ENCODE results near the gene C2orf81. TPM values are rescaled to one million over a fixed set of nuclear protein-coding genes. Genes with fewer than 3 reads are reported as not detected.
A peak's percentile ranks its signal among the peaks of the same experiment; 100 is the strongest.

Gene C2orf81
- total RNA-seq, 1 donor from 2014 or later: 0.82 TPM

- Histone ChIP-seq H3K36me3 (peaks cover 26% of the 10 kb centered on the region), H3K27me3 (ENCODE audit: low read depth) (no peaks in the 10 kb centered on the region), H3K4me3 (no peak overlapping the region), H3K4me1 (peaks cover 80% of the 10 kb centered on the region), H3K9me3 (replicated peaks) (no peaks in the 10 kb centered on the region), H3K27ac (replicated peaks) (no peak overlapping the region)
- no peak for DNase-seq
- TF ChIP-seq CTCF (IDR thresholded peaks at IDR 0.05; ENCODE audit: borderline replicate concordance): no peak
- intact Hi-C loops (cut with micrococcal nuclease): no loop called here
These were observed 43.4 kb downstream of the C2orf81 start for GRCh38 chr2:74378007-74378406.

DNA sequence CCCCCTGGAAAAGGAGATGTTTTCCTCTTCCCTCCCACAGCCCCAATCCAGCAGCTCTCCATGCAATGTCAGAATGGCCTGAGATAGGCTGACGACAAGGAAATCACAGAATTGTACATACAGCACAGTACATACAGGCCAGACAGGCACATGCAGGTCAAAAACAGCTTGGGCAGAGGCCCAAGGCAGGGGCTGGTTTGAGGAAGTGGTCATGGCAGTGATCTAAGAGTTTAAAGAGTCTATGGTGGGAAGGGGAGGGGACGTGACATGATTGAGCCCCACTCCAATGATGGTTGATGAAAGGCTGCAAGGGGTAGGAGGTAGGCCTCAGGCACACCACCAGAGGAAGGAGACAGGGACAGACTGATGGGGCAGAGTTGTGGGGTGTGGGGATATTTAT lies 45.6 kb downstream of the C2orf81 start:
- no peak for TF ChIP-seq CTCF (IDR thresholded peaks at IDR 0.05; ENCODE audit: borderline replicate concordance)
- intact Hi-C loops (cut with micrococcal nuclease): no loop called here
- H3K36me3 ChIP-seq: peaks cover 42% of the 10 kb centered on the region
- H3K27ac ChIP-seq (replicated peaks): no peak overlapping the region
- peaks cover 75% of the 10 kb centered on the region for H3K4me1 ChIP-seq
- DNase-seq: no peak
- H3K27me3 ChIP-seq (ENCODE audit: low read depth): no peaks in the 10 kb centered on the region
- H3K4me3 ChIP-seq: no peak overlapping the region
- H3K9me3 ChIP-seq (replicated peaks): no peaks in the 10 kb centered on the region

- H3K27me3 ChIP-seq (ENCODE audit: low read depth): no peaks in the 10 kb centered on the region
- H3K4me1 ChIP-seq: peaks cover 63% of the 10 kb centered on the region
- peaks cover 54% of the 10 kb centered on the region for H3K36me3 ChIP-seq
- no peak for TF ChIP-seq CTCF (IDR thresholded peaks at IDR 0.05; ENCODE audit: borderline replicate concordance)
- peak overlapping the region; percentile 63 for H3K27ac ChIP-seq (replicated peaks)
- no peaks in the 10 kb centered on the region for H3K9me3 ChIP-seq (replicated peaks)
- intact Hi-C loops (cut with micrococcal nuclease): no loop called here
- peak; percentile 78 for DNase-seq
- peak overlapping the region; percentile 65 for H3K4me3 ChIP-seq
These were observed 46.8 kb downstream of the C2orf81 start for GRCh38 chr2:74374509-74375205.

- H3K4me3 ChIP-seq: peak overlapping the region; percentile 65
- peaks cover 56% of the 10 kb centered on the region for H3K4me1 ChIP-seq
- no peaks in the 10 kb centered on the region for H3K27me3 ChIP-seq (ENCODE audit: low read depth)
- H3K9me3 ChIP-seq (replicated peaks): no peaks in the 10 kb centered on the region
- H3K36me3 ChIP-seq: peaks cover 61% of the 10 kb centered on the region
- TF ChIP-seq CTCF (IDR thresholded peaks at IDR 0.05; ENCODE audit: borderline replicate concordance): no peak
- intact Hi-C loops (cut with micrococcal nuclease): no loop called here
- H3K27ac ChIP-seq (replicated peaks): peak overlapping the region; percentile 63
- DNase-seq: no peak
These were observed 47.4 kb downstream of the C2orf81 start for GRCh38 chr2:74373985-74374384.

GRCh38 chr2:74373221-74373676 lies 48.2 kb downstream of the C2orf81 start:
- peak overlapping the region; percentile 63 for H3K27ac ChIP-seq (replicated peaks)
- peaks cover 68% of the 10 kb centered on the region for H3K36me3 ChIP-seq
- DNase-seq: peak; percentile 70
- peak overlapping the region; percentile 65 for H3K4me3 ChIP-seq
- no peaks in the 10 kb centered on the region for H3K9me3 ChIP-seq (replicated peaks)
- no peak for TF ChIP-seq CTCF (IDR thresholded peaks at IDR 0.05; ENCODE audit: borderline replicate concordance)
- peaks cover 50% of the 10 kb centered on the region for H3K4me1 ChIP-seq
- intact Hi-C loops (cut with micrococcal nuclease): no loop called here
- no peaks in the 10 kb centered on the region for H3K27me3 ChIP-seq (ENCODE audit: low read depth)
